ENCODE data around the gene DAAM1.

DAAM1 gene

DNA sequence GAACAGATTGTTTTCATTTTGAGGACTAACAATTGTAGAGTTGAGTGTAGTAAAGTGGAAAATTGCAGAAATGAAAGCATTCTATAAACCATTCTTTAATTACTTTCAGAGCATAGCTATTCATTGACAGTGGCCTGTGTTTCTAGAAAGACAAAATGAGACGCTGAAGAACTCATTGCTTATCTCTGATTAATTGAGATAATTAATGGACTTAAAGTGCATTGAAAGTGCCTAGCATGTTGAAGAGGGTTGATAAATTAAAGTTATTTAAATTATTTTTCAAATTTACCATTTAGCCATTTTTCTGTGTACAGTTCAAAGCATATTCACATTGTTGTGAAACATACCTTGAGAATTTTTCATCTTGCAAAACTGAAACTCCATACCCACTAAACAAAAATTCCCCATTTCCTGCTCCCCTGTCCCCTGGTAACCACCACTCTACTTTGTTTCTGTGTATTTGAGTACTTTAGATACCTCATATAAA lies 57.4 kb downstream of the DAAM1 start:
- Histone ChIP-seq H3K79me1 (replicated peaks; ENCODE audit: low read length, poor library complexity, severe bottlenecking) (peaks cover 17% of the 10 kb centered on the region), H2AFZ (ENCODE audit: low read depth, low read length) (no peak overlapping the region), H3K36me3 (ENCODE audit: control insufficient read depth in 1 of 2, insufficient read depth in 2 of 2, low read depth in 1 of 2, low read length in 2 of 2) (no peaks in the 10 kb centered on the region), H3K18ac (ENCODE audit: low read depth in 1 of 2, low read length in 2 of 2) (no peak overlapping the region), H2BK5ac (ENCODE audit: low read depth, low read length, poor library complexity, severe bottlenecking) (no peak overlapping the region), H4K91ac (ENCODE audit: low read length) (no peak overlapping the region), H2BK120ac (ENCODE audit: low read depth, low read length) (no peak overlapping the region), H4K8ac (ENCODE audit: low read length) (no peak overlapping the region), H3K9me3 (ENCODE audit: control insufficient read depth, low read length) (no peaks in the 10 kb centered on the region), H2BK15ac (ENCODE audit: low read depth, poor library complexity, severe bottlenecking) (no peak overlapping the region), H3K4me1 (ENCODE audit: control insufficient read depth, insufficient read depth, low read depth, low read length) (no peaks in the 10 kb centered on the region), H3K4me2 (ENCODE audit: low read length, poor library complexity, severe bottlenecking) (no peak overlapping the region), H3K23ac (ENCODE audit: low read length in 2 of 2) (no peak overlapping the region), H3K14ac (ENCODE audit: low read length in 2 of 2) (no peak overlapping the region), H3K4me3 (ENCODE audit: insufficient read depth in 1 of 2, low read depth in 1 of 2, low read length in 2 of 2) (no peak overlapping the region), H2BK12ac (ENCODE audit: low read length in 2 of 2) (no peak overlapping the region), H3K9ac (ENCODE audit: low read length) (no peak overlapping the region), H3K4ac (ENCODE audit: low read depth in 1 of 2, low read length in 2 of 2) (no peak overlapping the region), H3K27me3 (ENCODE audit: control insufficient read depth in 1 of 2, insufficient read depth in 1 of 2, low read length in 2 of 2) (no peaks in the 10 kb centered on the region), H3K27ac (ENCODE audit: low read length, poor library complexity, severe bottlenecking) (no peak overlapping the region), H2AK5ac (ENCODE audit: low read length, severe bottlenecking) (no peak overlapping the region)
- no peak for DNase-seq
- WGBS, result 100% methylated on average over 1 of the region's 1 CpG

- H3K4me2 ChIP-seq (ENCODE audit: low read length, poor library complexity, severe bottlenecking), result no peak overlapping the region
- H4K8ac ChIP-seq (ENCODE audit: low read length), result no peak overlapping the region
- DNase-seq, result no peak
- H2BK12ac ChIP-seq (ENCODE audit: low read length in 2 of 2), result no peak overlapping the region
- no peak overlapping the region for H2BK120ac ChIP-seq (ENCODE audit: low read depth, low read length)
- no peak overlapping the region for H2BK15ac ChIP-seq (ENCODE audit: low read depth, poor library complexity, severe bottlenecking)
- WGBS, result 62% methylated on average over 3 of the region's 3 CpGs
- H3K79me1 ChIP-seq (replicated peaks; ENCODE audit: low read length, poor library complexity, severe bottlenecking), result peaks cover 16% of the 10 kb centered on the region
- H3K36me3 ChIP-seq (ENCODE audit: control insufficient read depth in 1 of 2, insufficient read depth in 2 of 2, low read depth in 1 of 2, low read length in 2 of 2), result no peaks in the 10 kb centered on the region
- H3K27me3 ChIP-seq (ENCODE audit: control insufficient read depth in 1 of 2, insufficient read depth in 1 of 2, low read length in 2 of 2), result no peaks in the 10 kb centered on the region
- H3K27ac ChIP-seq (ENCODE audit: low read length, poor library complexity, severe bottlenecking), result no peak overlapping the region
- H2AFZ ChIP-seq (ENCODE audit: low read depth, low read length), result no peak overlapping the region
- H3K9me3 ChIP-seq (ENCODE audit: control insufficient read depth, low read length), result no peaks in the 10 kb centered on the region
- H2BK5ac ChIP-seq (ENCODE audit: low read depth, low read length, poor library complexity, severe bottlenecking), result no peak overlapping the region
- H3K4me1 ChIP-seq (ENCODE audit: control insufficient read depth, insufficient read depth, low read depth, low read length), result no peaks in the 10 kb centered on the region
- no peak overlapping the region for H4K91ac ChIP-seq (ENCODE audit: low read length)
- H3K23ac ChIP-seq (ENCODE audit: low read length in 2 of 2), result no peak overlapping the region
- no peak overlapping the region for H3K4ac ChIP-seq (ENCODE audit: low read depth in 1 of 2, low read length in 2 of 2)
- no peak overlapping the region for H3K18ac ChIP-seq (ENCODE audit: low read depth in 1 of 2, low read length in 2 of 2)
- H2AK5ac ChIP-seq (ENCODE audit: low read length, severe bottlenecking), result no peak overlapping the region
- H3K4me3 ChIP-seq (ENCODE audit: insufficient read depth in 1 of 2, low read depth in 1 of 2, low read length in 2 of 2), result no peak overlapping the region
- H3K9ac ChIP-seq (ENCODE audit: low read length), result no peak overlapping the region
- no peak overlapping the region for H3K14ac ChIP-seq (ENCODE audit: low read length in 2 of 2)
These were observed 58.1 kb downstream of the DAAM1 start for GRCh38 chr14:59246566-59246965.

GRCh38 chr14:59247801-59248584 lies 59.5 kb downstream of the DAAM1 start:
- no peak overlapping the region for H3K27ac ChIP-seq (ENCODE audit: low read length, poor library complexity, severe bottlenecking)
- H3K9ac ChIP-seq (ENCODE audit: low read length), result peak overlapping the region; percentile 12
- H3K4ac ChIP-seq (ENCODE audit: low read depth in 1 of 2, low read length in 2 of 2), result no peak overlapping the region
- H2BK12ac ChIP-seq (ENCODE audit: low read length in 2 of 2), result no peak overlapping the region
- H3K23ac ChIP-seq (ENCODE audit: low read length in 2 of 2), result no peak overlapping the region
- no peaks in the 10 kb centered on the region for H3K9me3 ChIP-seq (ENCODE audit: control insufficient read depth, low read length)
- no peak overlapping the region for H3K18ac ChIP-seq (ENCODE audit: low read depth in 1 of 2, low read length in 2 of 2)
- H3K27me3 ChIP-seq (ENCODE audit: control insufficient read depth in 1 of 2, insufficient read depth in 1 of 2, low read length in 2 of 2), result no peaks in the 10 kb centered on the region
- WGBS, result 58% methylated on average over 2 of the region's 3 CpGs
- H3K14ac ChIP-seq (ENCODE audit: low read length in 2 of 2), result no peak overlapping the region
- H3K4me3 ChIP-seq (ENCODE audit: insufficient read depth in 1 of 2, low read depth in 1 of 2, low read length in 2 of 2), result no peak overlapping the region
- H3K79me1 ChIP-seq (replicated peaks; ENCODE audit: low read length, poor library complexity, severe bottlenecking), result peaks cover 18% of the 10 kb centered on the region
- no peak overlapping the region for H2AK5ac ChIP-seq (ENCODE audit: low read length, severe bottlenecking)
- H2AFZ ChIP-seq (ENCODE audit: low read depth, low read length), result no peak overlapping the region
- peaks cover 3% of the 10 kb centered on the region for H3K4me1 ChIP-seq (ENCODE audit: control insufficient read depth, insufficient read depth, low read depth, low read length)
- H2BK120ac ChIP-seq (ENCODE audit: low read depth, low read length), result no peak overlapping the region
- no peak overlapping the region for H3K4me2 ChIP-seq (ENCODE audit: low read length, poor library complexity, severe bottlenecking)
- H2BK5ac ChIP-seq (ENCODE audit: low read depth, low read length, poor library complexity, severe bottlenecking), result no peak overlapping the region
- H4K91ac ChIP-seq (ENCODE audit: low read length), result no peak overlapping the region
- no peak for DNase-seq
- no peaks in the 10 kb centered on the region for H3K36me3 ChIP-seq (ENCODE audit: control insufficient read depth in 1 of 2, insufficient read depth in 2 of 2, low read depth in 1 of 2, low read length in 2 of 2)
- no peak overlapping the region for H4K8ac ChIP-seq (ENCODE audit: low read length)
- no peak overlapping the region for H2BK15ac ChIP-seq (ENCODE audit: low read depth, poor library complexity, severe bottlenecking)

- Histone ChIP-seq H3K14ac (ENCODE audit: low read length in 2 of 2) (no peak overlapping the region), H3K4me2 (ENCODE audit: low read length, poor library complexity, severe bottlenecking) (no peak overlapping the region), H3K4me1 (ENCODE audit: control insufficient read depth, insufficient read depth, low read depth, low read length) (peaks cover 3% of the 10 kb centered on the region), H3K18ac (ENCODE audit: low read depth in 1 of 2, low read length in 2 of 2) (peak overlapping the region in 1 of 2 experiments; percentile 37), H3K9me3 (ENCODE audit: control insufficient read depth, low read length) (no peaks in the 10 kb centered on the region), H2AFZ (ENCODE audit: low read depth, low read length) (no peak overlapping the region), H2AK5ac (ENCODE audit: low read length, severe bottlenecking) (no peak overlapping the region), H3K4me3 (ENCODE audit: insufficient read depth in 1 of 2, low read depth in 1 of 2, low read length in 2 of 2) (no peak overlapping the region), H2BK15ac (ENCODE audit: low read depth, poor library complexity, severe bottlenecking) (no peak overlapping the region), H3K27me3 (ENCODE audit: control insufficient read depth in 1 of 2, insufficient read depth in 1 of 2, low read length in 2 of 2) (no peaks in the 10 kb centered on the region), H3K23ac (ENCODE audit: low read length in 2 of 2) (no peak overlapping the region), H4K8ac (ENCODE audit: low read length) (no peak overlapping the region), H3K79me1 (replicated peaks; ENCODE audit: low read length, poor library complexity, severe bottlenecking) (peaks cover 10% of the 10 kb centered on the region), H3K4ac (ENCODE audit: low read depth in 1 of 2, low read length in 2 of 2) (no peak overlapping the region), H3K9ac (ENCODE audit: low read length) (no peak overlapping the region), H2BK5ac (ENCODE audit: low read depth, low read length, poor library complexity, severe bottlenecking) (no peak overlapping the region), H4K91ac (ENCODE audit: low read length) (no peak overlapping the region), H3K36me3 (ENCODE audit: control insufficient read depth in 1 of 2, insufficient read depth in 2 of 2, low read depth in 1 of 2, low read length in 2 of 2) (no peaks in the 10 kb centered on the region), H2BK12ac (ENCODE audit: low read length in 2 of 2) (no peak overlapping the region), H3K27ac (ENCODE audit: low read length, poor library complexity, severe bottlenecking) (no peak overlapping the region), H2BK120ac (ENCODE audit: low read depth, low read length) (no peak overlapping the region)
- DNase-seq, result no peak
- WGBS, result 99% methylated on average over 6 of the region's 7 CpGs
These were observed 60.6 kb downstream of the DAAM1 start for GRCh38 chr14:59249029-59249428.
